Measurements from ENCODE around the gene KCNQ1OT1. TPM values are rescaled to one million over a fixed set of nuclear protein-coding genes. Genes with fewer than 3 reads are reported as not detected.

KCNQ1OT1 gene
- total RNA-seq, 1 donor from 2014 or later, result 4.8 TPM

DNA sequence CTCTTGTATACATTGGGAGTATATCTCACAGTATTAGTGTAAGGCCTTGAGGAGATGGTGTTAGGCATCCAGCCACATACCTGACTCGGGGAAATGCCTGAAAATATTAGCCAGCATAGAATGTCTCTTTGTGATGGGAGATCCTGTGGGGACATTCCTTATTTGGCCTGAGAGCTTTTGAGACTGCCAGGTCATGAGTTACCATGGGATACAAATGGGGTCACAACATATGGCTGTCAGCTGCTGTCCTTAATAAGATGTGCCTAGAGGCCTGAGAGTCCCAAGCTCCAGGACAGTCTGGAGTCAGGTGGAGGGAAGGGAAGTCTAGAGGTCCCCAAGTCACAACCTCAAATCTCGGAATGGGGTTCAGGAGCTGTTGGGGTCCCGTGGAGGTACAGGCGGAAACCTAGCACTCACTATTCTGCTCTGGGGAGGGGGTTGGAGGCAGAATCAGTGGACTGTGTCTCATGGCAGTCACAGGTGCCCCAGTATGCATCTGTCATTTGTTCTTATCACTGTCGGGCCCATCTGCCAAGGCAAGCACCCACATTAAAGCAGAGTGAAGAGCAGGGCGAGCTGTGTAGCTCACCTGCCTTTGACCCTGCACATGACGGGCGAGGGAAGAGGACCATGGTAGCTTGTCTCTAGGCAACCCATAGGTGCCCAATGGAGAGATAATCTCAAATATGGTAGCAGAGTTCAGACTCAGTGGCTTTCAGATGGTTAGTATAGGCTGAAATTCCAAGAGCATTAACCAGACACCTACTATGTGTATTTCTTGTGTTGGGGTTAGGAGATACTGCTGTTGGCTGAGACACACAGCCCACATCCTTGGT, 29.9 kb downstream of the KCNQ1OT1 start:
- no peak for DNase-seq (ENCODE audit: low read depth)

DNA sequence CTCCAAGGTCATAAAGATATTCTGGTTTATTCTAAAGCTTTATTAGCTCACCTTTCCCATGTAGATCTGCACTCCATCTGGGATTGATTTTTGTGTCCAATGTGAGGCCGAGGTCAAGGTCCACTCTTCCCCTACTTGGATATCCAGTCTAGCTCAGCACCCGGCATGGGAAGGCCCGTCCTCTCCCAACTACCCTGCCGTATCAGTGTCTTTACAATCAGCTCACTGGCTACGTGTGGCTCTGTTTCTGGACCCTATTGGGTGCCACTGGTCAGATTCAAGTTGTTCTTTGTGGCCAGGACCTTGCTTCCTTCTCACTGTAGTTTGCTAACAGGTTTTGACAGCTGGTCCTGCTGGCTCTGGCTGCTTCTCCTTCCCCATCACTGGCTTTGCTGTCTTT, 30.9 kb downstream of the KCNQ1OT1 start:
- DNase-seq (ENCODE audit: low read depth), result no peak

DNA sequence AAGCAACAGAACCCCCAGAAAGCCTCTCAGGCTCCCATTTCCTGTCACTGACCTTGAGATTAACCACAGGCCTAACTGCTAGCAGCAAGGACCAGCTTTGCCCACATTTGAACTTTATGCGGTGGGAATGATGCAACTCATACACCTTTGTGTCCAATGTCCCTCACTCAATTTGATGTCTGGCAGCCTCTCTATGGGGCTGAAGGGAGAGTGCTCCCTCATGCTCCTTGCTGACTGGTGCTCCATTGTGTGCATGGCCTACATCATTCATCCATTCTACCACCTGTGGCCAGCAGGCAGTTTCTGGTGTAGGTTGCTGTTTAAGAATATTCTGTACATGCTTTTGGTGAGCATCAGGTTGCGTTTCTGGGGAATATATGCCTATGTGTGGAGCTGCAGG, 31.9 kb downstream of the KCNQ1OT1 start:
- DNase-seq (ENCODE audit: low read depth), result no peak

DNA sequence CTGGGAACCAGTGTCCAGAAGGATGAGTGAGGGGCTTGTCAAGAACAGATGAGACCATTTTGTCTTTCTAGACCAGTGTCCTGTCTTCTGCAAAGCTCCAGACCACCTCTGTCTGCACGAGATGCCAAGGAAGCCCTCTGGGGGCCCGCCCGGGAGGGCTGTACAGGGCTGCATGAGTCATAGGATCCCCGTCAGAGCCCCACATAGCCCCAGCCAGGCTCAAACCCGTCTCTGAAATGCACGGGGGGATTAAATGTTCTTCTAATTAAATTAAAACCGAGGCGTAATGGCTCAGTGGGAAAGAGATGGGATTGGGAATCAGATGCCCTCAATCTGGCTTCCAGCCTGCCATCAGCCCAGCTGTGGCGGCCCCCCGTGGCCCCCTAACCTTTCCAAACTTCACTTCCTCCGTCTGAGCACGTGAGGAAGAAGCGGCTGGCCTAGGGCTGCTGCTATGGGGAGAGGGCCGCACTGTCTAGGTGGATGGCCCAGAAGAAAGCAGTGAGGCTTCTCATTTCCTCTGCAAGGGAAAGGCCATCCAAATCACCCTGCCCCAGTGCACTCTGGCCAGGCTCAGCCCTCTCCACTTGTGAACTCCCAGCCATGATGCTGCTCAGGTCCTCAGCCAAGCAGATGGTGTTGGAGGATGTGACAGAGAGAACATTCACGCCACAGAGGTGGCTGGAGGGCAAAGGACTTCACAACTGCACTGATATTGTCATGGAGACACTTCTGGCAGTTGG, 32.8 kb downstream of the KCNQ1OT1 start:
- no peak for DNase-seq (ENCODE audit: low read depth)

DNA sequence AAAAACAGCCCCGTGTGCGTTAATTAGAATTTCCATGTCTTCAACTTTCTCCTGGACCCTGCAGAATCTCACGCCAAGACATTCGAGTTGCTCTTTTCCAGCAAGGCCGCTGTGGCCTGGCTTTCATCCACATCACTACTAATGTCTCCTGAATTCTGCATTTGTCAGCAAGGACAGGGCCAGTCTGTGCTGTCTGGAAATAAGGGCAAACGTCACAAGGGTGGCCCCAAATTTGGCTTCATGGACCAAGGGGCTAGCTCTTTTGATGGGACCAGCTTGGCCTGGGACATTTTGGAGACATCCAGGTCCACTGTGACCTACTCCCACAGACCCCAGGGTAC, 33.4 kb downstream of the KCNQ1OT1 start:
- DNase-seq (ENCODE audit: low read depth), result no peak

DNA sequence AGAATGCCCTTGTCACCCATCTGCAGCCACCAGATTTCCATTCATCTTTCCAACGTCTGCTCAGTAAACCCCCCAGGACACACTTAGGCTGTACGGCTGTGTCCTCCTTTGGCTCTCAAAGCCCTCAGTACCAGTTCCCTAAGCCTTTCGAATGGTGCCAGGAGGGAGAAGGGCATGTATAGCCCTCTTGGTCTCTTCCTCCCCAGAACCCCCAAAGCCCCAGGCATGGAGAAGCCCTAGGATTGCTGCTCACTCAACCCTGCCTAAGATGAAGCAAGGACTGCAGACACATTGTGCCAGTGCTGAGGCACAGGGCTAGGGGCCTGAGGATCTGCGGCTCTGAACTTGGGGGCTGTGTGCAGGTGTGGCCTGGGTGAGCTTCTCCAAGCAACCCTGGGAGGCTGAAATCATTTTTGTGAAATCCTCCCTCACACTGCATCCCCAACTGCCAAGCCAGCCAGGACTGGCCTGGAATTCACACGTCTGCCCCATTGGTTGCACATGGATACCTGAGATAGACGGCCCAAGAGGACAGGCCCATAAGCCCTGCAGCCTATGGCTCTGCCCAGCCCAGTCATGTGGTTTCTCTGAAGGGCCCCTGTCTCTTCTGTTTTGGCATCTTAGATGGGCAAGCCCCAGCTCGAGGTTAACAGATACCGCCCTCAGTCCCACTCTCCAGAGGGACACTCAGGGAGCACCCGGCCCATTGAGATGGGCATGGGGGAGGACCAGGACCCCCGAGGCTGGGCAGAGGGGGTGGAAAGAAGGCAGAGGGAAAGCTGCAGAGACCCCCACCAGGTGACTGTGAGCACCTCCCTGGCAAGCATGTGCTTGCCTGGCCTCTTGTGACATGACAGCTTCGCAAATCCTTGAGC, 34.0 kb downstream of the KCNQ1OT1 start:
- DNase-seq (ENCODE audit: low read depth), result no peak

DNA sequence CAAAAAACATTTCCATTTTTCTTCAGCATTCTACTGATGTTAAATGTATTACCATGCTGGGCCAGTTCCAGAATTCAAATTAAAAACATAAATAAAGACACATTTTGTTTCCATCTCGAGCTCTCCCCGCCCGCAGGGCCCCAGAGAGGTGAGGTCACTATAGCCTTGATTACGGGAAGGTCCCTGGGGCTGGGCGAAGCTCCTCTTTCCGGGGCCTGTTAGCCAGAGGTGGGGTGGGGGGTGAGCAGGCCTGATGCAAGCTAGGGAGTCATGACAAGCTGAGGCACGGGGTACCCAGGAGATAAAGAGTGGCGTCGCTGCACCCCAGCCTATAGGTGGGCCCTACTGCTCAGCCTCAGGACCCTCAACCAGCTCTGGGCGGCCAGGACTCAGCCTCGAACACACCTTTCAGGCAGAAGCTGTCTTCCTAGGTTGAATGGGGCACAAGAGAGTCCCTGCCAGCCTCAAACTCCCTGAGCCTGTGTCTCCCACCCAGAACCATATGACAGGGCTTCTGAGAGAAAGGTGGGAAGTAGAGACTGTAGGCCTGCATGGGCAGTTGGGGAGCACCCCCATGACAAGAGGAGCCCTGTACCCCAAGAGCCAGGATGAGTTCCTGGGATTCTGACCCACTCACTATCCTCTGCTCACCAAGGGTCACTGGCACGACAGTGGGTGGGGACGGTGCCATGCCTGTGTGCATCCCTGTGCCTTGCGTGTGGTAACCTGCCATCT, 34.8 kb downstream of the KCNQ1OT1 start:
- DNase-seq (ENCODE audit: low read depth), result no peak

DNA sequence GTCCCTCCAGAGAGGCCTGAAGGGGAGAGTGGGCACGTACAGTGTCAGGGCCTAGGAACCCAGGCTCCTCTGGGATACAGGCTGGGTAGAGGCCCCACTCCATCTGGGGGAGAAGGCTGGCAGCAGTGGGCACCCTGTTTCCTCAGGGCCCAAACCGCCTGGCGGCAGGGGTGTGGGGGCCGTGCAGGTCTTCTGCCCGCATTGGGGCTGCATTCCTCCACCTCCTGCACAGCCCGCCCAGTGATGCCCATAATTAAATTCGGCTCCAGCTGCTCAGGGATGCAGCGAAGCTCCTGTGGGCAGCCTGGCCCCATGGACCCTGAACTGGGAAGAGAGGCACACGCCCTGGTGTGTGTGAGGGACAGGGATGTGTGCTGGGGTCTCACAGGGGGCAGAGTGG, 35.4 kb downstream of the KCNQ1OT1 start:
- DNase-seq (ENCODE audit: low read depth), result no peak

DNA sequence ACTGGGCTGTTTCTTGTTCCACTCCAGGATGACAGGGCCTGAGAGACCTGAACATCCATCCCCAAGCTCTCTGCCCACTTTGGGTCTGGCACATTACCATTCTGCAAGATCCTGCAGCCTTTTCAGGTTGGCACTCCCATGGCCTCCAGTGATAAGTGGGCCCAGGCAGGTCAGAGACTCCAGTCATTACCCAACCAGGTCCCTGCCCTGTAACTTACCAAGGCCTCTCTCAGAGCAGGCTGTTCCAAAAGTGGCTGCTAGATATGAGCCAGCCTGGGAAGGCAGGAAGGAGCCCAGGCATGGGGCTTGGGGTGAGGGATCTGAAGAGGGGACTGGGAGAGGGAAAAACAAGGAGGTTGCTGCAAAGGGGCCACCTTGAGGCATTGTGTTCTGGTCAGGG, 35.9 kb downstream of the KCNQ1OT1 start:
- no peak for DNase-seq (ENCODE audit: low read depth)

DNA sequence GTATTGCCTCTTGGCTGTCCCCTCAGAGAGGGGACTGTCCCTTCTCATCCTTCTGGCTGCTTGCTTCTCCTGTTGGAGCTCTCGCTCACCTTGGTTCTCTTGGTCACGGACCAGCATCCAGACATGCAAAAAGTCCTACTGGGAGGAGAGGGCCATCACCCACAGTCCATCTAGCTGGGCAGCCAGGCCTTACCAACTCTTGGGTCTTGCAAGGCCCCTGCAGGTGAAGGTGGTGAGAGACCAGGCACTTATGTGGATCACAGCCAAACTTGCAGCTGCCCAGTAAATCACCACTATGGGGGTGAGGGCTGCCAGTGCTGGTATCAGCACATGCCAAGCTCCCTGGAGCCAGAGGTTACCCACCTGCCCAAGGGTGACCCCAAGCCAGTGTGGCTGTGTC, 36.3 kb downstream of the KCNQ1OT1 start:
- DNase-seq (ENCODE audit: low read depth), result no peak

DNA sequence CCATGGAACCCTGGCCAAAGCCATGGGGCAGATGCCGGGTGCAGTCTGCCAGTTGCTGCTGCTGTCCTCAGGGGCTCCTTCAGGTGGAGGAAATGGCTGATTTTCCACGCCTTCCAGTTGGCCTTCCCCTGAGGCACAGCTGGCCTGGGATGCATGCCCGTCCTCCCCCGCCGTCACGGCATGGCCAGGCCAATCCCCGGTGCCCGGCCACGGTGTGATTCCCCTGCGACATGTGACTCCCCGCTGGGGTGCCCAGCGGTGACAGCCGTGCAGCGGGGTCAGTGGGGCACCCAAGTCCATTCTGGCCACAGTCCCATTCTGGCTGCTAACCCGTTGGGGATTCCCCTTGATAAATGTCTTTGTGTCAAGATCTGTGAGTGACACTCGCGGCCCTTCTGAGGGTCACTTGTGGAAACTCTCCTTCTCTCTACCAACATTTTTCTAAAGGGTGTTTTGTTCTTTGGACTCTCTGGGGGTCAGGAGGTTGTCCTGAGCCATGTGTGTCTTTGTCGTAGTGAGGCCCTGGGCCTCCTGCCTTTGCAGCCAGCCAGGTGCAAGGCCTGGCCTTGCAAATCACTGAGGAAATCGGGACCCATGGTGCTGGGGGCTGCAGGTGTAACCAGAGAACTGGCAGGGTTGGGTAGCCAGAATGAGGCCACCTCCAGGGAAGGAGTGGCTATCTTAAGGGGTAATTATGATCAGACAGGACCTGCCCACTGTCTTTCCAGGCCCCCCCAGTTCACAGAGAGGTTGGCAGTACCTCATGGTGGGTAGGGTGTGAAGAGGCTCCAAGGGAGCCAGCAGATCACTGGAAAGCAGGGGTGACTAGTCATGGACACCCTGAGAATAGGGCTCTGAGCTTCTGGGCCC, 37.1 kb downstream of the KCNQ1OT1 start:
- no peak for DNase-seq (ENCODE audit: low read depth)

DNA sequence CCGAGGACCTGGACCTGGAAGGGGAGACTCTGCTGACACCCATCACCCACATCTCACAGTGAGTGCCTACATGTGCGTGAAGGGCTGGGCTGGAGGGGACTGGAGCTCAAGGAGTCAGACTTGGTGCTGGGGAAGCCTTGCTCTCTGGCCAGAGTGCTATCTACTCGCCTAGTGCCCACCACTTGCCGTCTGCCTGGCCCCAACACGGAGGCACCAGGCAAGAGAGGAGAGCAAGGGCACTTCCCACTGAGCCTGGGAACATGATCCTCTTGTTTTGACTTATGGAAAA, 37.8 kb downstream of the KCNQ1OT1 start:
- no peak for DNase-seq (ENCODE audit: low read depth)

DNA sequence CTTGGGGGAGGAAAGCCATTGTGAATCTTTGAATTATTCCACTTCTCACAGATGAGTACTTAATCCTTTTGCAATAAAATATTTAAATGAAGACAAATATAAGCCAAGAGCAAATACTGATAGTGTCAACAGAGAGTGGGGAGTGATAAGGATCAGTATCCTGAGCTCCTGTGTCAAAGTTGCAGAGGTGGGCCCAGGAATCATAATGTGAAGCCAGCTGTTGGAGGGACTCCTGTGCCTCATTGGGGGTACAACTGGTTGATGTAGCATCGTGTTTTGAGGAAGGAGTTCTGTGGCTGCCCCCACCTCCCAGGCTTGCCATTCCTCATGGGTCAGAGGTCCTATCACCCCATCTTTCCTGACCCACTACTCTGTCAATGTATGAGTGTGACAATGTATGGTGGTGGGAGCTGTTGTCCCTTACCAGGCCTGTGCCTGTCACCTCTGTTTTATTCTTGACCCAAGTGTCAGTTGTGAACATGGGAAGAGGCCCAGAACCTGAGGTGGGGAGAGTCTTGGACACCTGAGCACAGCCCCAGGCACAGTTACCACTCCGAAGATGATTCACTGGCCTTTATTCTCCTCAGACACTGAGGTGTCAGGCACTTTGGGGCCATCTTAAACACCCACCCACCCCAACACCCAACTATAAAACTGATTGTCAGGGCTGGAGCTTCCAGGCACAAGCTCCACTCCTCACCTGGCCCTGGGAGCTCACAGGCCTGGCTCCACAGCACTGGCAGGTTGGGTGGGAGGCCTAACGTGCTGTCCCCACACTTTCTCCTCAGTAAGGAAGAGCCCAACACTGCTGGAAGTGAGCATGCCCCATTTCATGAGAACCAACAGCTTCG, 38.4 kb downstream of the KCNQ1OT1 start:
- no peak for DNase-seq (ENCODE audit: low read depth)

DNA sequence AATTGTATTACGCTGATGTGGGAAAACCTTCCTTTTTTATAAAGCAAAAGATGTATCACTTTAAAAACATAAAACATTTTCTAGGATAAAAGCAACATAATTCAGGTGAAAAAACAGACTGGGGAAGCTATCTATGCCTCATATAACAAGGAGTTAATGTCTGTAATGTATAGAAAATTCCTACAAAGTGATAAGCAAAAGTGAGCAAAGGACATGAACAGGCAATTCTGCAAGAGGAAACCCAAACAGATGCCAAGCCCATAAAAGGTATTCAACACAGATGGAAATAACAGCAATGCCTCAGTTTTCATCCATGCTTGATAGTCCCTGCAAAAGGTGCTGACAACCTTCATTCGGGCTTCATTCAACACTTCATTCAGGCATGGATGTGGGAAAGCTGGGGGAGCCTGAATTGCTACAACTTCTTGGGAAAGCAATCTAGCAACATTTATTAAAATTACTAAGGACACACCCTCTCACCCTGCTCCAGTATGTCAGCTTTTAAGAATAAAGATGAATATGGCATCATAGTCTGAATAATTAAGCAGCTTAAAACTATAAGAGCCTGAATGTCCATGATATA, 39.3 kb downstream of the KCNQ1OT1 start:
- DNase-seq (ENCODE audit: low read depth), result no peak

DNA sequence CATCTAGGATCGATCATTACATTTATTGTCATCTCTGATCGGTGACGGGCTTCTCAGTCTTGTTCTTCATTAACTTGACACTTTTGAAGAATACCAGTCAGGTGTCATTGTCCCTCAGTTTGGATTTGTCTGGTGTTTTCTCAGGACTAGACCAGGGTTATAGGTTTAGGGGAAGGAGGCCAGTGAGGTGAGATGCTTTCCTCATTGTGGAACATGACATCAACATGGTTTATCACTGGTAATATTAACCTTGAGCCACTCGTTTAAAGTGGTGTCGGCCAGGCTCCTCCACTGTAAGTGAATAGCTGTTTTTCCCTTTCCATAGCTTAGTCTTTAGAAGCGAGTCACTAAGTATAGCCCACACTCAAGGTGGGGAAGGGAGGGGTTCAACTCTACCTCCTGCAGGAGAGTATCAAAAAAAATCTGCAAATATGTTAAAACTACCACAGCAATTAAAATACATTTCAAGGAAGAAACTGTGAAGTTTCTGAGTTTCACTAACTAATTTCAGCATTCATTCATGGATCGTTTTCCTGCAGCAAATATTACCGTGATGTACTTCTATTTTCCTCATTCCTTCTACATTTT, 42.0 kb downstream of the KCNQ1OT1 start:
- no peak for DNase-seq (ENCODE audit: low read depth)

DNA sequence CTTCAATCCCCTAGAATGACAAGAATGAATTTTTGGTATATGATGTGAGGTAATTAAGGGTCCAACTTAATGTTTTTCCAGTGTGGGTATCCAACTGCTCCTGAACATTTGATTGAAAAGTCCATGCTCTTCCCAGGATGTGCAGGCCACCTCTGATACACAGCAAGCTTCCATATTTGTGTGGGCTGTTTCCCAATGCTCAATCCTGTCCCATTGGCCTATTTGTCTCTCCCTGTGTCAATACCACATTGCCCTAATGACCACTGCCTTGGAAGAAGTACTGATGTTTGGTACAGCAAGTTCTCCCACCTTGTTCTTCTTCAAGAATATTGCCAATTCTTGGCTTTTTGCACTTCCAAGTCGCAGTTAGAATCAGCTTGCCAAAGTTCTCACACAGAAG, 42.9 kb downstream of the KCNQ1OT1 start:
- no peak for DNase-seq (ENCODE audit: low read depth)

DNA sequence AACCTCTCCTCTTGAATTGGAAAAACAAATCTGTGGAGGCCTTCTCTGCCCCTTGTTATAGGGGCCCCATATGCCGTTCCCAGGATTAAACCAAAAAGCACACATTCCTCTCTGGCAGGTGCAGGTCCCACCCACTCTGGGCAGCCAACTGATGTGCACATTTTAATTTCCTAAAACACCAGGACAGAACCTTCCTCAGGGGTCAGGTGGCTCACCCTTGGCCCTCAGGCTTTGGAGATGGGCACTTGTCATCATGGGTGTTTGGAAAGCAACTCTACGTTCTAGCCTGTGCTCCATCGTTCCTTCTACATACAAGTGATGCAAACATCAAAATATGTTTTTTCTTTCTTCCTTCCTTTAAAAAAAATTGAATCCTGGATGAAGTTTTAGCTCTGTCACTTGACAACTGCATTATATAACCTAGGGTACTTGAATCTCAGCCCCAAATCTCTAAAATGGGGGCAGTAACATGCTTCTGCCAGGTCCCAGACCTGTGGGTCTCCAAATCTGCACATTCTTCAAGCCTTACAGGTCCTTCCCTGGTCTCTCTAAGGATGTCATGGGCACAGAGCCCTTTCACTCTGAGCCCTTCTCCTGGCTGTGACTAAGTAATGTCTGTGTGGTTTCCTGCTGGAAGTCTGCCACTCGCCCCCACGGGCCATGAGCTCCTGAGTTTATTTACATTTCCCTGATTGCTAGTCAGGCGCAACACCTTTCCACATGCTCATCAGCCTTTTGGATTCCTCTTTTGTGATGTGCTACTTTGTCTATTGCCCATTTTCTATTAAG, 43.8 kb downstream of the KCNQ1OT1 start:
- peak; percentile 80 for DNase-seq (ENCODE audit: low read depth)

DNA sequence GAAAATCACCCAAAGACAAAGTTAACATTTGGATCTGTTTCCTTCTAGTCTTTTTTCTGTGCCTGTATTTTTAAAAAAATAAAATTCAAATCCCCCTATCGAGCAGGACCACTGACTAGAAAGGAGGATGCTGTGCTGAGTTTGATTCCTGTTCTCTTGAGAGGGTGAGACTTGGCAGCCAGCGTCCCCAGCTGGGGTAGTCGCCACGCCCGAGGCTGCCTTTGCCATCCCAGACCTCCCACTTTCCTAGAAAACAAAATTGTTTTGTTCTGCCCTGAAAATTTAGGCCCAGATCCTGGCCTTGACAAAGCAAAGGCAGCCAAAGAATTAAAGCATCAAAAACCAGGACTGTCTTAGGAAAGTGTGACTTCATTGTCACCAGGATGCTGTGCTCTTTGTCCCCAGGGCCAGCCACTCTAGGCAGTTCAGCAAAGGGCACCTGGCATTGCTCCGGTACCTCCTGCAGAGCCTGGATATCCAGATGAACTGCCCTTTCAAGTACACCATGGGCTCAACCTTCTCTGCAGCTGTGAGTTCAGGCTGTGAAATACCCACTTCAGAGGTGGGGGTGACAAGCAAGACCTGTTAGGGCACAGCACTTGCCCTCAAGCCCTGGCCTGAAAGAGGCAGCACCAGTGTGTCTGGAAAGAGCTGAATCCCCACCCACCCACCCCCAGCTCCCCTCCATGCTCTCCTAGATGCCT, 44.6 kb downstream of the KCNQ1OT1 start:
- no peak for DNase-seq (ENCODE audit: low read depth)
